GM23248 (cell line): ENCODE measurements around the gene ZNHIT1. TPM values are rescaled to one million over a fixed set of nuclear protein-coding genes. Genes with fewer than 3 reads are reported as not detected.

Experiments
- DNase-seq: peaks from one replicate; pipeline ENCODE4 v3.0.0-alpha.2; 2015
- H2AFZ ChIP-seq: fragments of 200-600 bp; sonication (generic); 2 replicates; pipeline ENCODE4 v1.6.1; 2016; ENCODE audit warnings: antibody characterized with exemption
- H3F3A ChIP-seq: fragments of 200-600 bp; sonication (generic); 2 replicates; pipeline ENCODE4 v1.6.1; 2016; ENCODE audit warnings: mild to moderate bottlenecking, antibody characterized with exemption, mixed run types; ENCODE audit not compliant: insufficient read depth
- H3K27ac ChIP-seq: fragments of 200-600 bp; sonication (generic); 2 replicates; pipeline ENCODE4 v1.5.1; 2016; ENCODE audit warnings: mild to moderate bottlenecking
- H3K27me3 ChIP-seq: fragments of 200-600 bp; sonication (generic); replicated peaks from 2 replicates; pipeline ENCODE4 v1.6.1; 2016; ENCODE audit warnings: mild to moderate bottlenecking; ENCODE audit not compliant: insufficient read depth
- H3K36me3 ChIP-seq: fragments of 200-600 bp; sonication (generic); 2 replicates; pipeline ENCODE4 v1.6.1; 2016; ENCODE audit warnings: low read depth, mild to moderate bottlenecking
- H3K4me1 ChIP-seq: fragments of 200-600 bp; sonication (generic); 2 replicates; pipeline ENCODE4 v1.6.1; 2016; ENCODE audit warnings: mild to moderate bottlenecking; ENCODE audit not compliant: insufficient read depth
- H3K4me2 ChIP-seq: fragments of 200-600 bp; sonication (generic); one replicate; pipeline ENCODE4 v1.6.1; 2016; ENCODE audit warnings: mild to moderate bottlenecking; ENCODE audit not compliant: unreplicated experiment
- H3K4me3 ChIP-seq: fragments of 200-600 bp; sonication (generic); 2 replicates; pipeline ENCODE4 v1.5.1; 2016; ENCODE audit warnings: mild to moderate bottlenecking
- H3K79me2 ChIP-seq: fragments of 200-600 bp; sonication (generic); 2 replicates; pipeline ENCODE4 v1.6.1; 2016; ENCODE audit warnings: mild to moderate bottlenecking; ENCODE audit not compliant: insufficient read depth
- H3K9ac ChIP-seq: fragments of 200-600 bp; sonication (generic); 2 replicates; pipeline ENCODE4 v1.6.1; 2016; ENCODE audit warnings: mild to moderate bottlenecking
- H3K9me2 ChIP-seq: fragments of 200-600 bp; sonication (generic); 2 replicates; pipeline ENCODE4 v1.6.1; 2016; ENCODE audit warnings: mixed run types, mild to moderate bottlenecking, moderate library complexity; ENCODE audit not compliant: insufficient read depth
- H3K9me3 ChIP-seq: fragments of 200-600 bp; sonication (generic); one replicate; pipeline ENCODE4 v1.6.1; 2017; ENCODE audit warnings: low read depth
- H4K20me1 ChIP-seq: fragments of 200-600 bp; sonication (generic); 2 replicates; pipeline ENCODE4 v1.6.0; 2016; ENCODE audit not compliant: insufficient read depth
- EZH2 ChIP-seq: fragments of 200-600 bp; sonication (generic); IDR thresholded peaks from 2 replicates; pipeline ENCODE4 v1.6.1; 2018; ENCODE audit warnings: antibody characterized with exemption, mild to moderate bottlenecking; ENCODE audit not compliant: insufficient read depth, poor library complexity, severe bottlenecking
- EZH2phosphoT487 ChIP-seq: fragments of 200-600 bp; sonication (generic); IDR thresholded peaks from 2 replicates; pipeline ENCODE4 v1.6.1; 2018; ENCODE audit warnings: antibody characterized with exemption, moderate library complexity, mild to moderate bottlenecking, low read depth; ENCODE audit not compliant: insufficient read depth
- WGBS, 2 experiments: methylation state at CpG; one replicate each; pipeline ENCODE4 v1.1.6; 2015 to 2017; ENCODE audit warnings: low lambda C conversion rate in 2 of 2, low coverage in 1 of 2; ENCODE audit errors: missing lambda C conversion rate in 2 of 2; 5-methylcytosine and 5-hydroxymethylcytosine counted together
- in situ Hi-C: fragments of 300-500 bp; cut with MboI; formaldehyde crosslinking; loops from 2 replicates; pipeline ENCODE4 v1.15.0; 2020
- polyA plus RNA-seq: library from polyadenylated mRNA; unstranded; fragments of >200 nt; fragmentation: Nextera tagmentation; extraction: Ambion mirVana; gene quantifications from 2 replicates; pipeline ENCODE4 v1.2.1, GENCODE V29; 2016
- total RNA-seq: library from RNA; depleted of rRNA; stranded (reverse); fragments of >200 nt; shearing (Covaris generic); gene quantifications from 2 replicates; pipeline ENCODE4 v1.2.3, GENCODE V29; 2014

ZNHIT1 gene
- total and polyA plus RNA-seq, 2 experiments from 2014 or later, result 98.0 to 119 TPM

GRCh38 chr7:101169838-101170551 is 48.0 kb upstream of the ZNHIT1 start:
- no peaks in the 10 kb centered on the region for H3K9me3 ChIP-seq
- H3K79me2 ChIP-seq, result no peaks in the 10 kb centered on the region
- no peaks in the 10 kb centered on the region for H4K20me1 ChIP-seq
- peak; percentile 80 for DNase-seq
- H3K36me3 ChIP-seq, result no peaks in the 10 kb centered on the region
- in situ Hi-C loops, result no loop called here
- H3K4me3 ChIP-seq, result no peak overlapping the region
- 0 out of 2 replicates have a peak, but pooled peaks cover 5% of the 10 kb centered on the region for H3K4me1 ChIP-seq
- H2AFZ ChIP-seq, result no peak overlapping the region
- H3K27me3 ChIP-seq, result peaks cover 54% of the 10 kb centered on the region
- H3K27ac ChIP-seq, result no peak overlapping the region
- 1% methylated on average over 32 to 33 of the region's 33 CpGs for WGBS, 2 experiments
- no peak overlapping the region for H3K9ac ChIP-seq
- H3F3A ChIP-seq, result peaks cover 9% of the 10 kb centered on the region; the same call in 1 of the 2 replicates
- no peak for TF ChIP-seq EZH2phosphoT487
- TF ChIP-seq EZH2, result peak; percentile 39
- H3K9me2 ChIP-seq, result no peaks in the 10 kb centered on the region
- H3K4me2 ChIP-seq, result no peak overlapping the region

GRCh38 chr7:101170617-101171441 is 47.1 kb upstream of the ZNHIT1 start:
- Histone ChIP-seq H2AFZ (no peak overlapping the region), H3K9me2 (no peaks in the 10 kb centered on the region), H3F3A (peaks cover 9% of the 10 kb centered on the region; the same call in 1 of the 2 replicates), H3K4me1 (0 out of 2 replicates have a peak, but pooled peaks cover 2% of the 10 kb centered on the region), H3K9me3 (no peaks in the 10 kb centered on the region), H3K36me3 (no peaks in the 10 kb centered on the region), H3K4me3 (no peak overlapping the region), H3K4me2 (no peak overlapping the region), H3K27ac (no peak overlapping the region), H3K27me3 (peaks cover 62% of the 10 kb centered on the region), H3K79me2 (no peaks in the 10 kb centered on the region), H3K9ac (no peak overlapping the region), H4K20me1 (no peaks in the 10 kb centered on the region)
- in situ Hi-C loops, result no loop called here
- WGBS, 2 experiments, result 3 to 4% methylated on average over 17 of the region's 17 CpGs
- peak; percentile 62; the same call in 1 of the 2 replicates for TF ChIP-seq EZH2phosphoT487
- no peak for TF ChIP-seq EZH2
- DNase-seq, result no peak

DNA sequence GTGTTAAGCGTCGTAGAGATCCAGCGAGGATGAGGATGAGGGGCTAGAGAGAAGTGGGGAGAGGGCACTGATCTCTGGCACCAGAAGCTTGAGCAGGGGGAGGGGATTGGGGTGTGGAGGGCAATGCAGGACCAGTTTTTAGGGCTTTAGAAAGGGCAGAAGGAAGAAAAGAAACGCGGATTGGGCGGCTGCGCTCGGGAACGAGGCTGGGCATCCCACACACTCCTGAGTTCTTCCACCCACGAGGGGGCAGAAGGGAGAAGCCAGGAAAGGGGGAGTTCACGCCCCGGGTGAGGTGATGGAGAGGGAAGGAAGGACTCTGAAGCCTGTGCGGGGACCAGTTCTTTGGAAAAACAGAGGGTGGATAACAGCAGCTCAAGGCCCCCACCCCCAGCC is 46.5 kb upstream of the ZNHIT1 start:
- Histone ChIP-seq H3K4me1 (no peaks in the 10 kb centered on the region), H3K36me3 (no peaks in the 10 kb centered on the region), H3K27ac (no peak overlapping the region), H2AFZ (no peak overlapping the region), H4K20me1 (no peaks in the 10 kb centered on the region), H3K9me3 (no peaks in the 10 kb centered on the region), H3K27me3 (peaks cover 68% of the 10 kb centered on the region), H3K4me3 (no peak overlapping the region), H3K9ac (no peak overlapping the region), H3K79me2 (no peaks in the 10 kb centered on the region), H3K4me2 (no peak overlapping the region), H3K9me2 (no peaks in the 10 kb centered on the region), H3F3A (peaks cover 9% of the 10 kb centered on the region; the same call in 1 of the 2 replicates)
- no peak for TF ChIP-seq EZH2phosphoT487
- TF ChIP-seq EZH2, result no peak
- in situ Hi-C loops, result no loop called here
- no peak for DNase-seq
- 0 to 2% methylated on average over 12 to 13 of the region's 13 CpGs for WGBS, 2 experiments

DNA sequence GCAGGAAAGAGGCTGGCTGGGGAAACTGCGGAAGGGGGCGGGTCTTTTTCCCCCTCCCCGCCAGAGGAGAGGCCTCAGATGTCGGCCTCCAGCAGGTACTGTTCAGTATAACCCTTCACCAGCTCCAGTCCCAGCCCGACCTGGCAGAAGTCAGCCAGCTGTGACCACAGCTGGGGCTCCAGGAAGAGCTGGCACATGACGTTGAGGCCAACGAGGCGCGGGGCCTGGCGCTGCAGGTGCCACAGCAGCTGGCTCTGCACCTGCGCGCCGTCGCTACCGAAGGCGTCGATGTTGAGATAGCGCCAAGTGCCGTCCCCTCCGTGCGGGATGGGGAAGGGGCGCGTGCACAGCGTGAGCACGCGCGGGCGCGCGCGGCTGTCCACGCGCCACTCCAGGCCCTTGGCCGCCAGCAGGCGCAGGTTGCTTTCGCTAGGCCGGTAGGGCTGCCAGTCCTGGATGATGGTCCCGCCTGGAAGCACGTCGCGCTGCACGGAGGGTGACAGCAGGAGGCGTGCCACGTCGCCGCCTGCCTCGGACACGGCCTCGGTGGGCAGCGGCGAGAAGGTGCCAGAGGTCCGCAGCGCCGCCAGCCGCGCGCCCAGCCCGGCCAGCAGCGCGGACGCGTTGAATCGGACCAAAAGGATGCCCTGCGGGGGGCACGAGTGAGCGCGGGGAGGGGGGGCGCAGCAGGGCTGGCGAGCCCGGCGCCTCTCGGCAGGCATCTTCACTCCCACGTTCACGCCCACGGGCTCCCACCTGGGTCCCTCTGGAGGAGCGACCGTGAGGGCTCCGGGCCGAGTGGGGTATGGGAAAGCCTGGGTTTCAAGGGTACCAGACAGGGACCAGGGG is 45.7 kb upstream of the ZNHIT1 start:
- Histone ChIP-seq H3K36me3 (no peaks in the 10 kb centered on the region), H3K79me2 (no peaks in the 10 kb centered on the region), H3K4me1 (no peaks in the 10 kb centered on the region), H3K9me3 (no peaks in the 10 kb centered on the region), H3K4me2 (no peak overlapping the region), H3K9ac (no peak overlapping the region), H3K27me3 (peaks cover 72% of the 10 kb centered on the region), H3K9me2 (no peaks in the 10 kb centered on the region), H3K27ac (no peak overlapping the region), H2AFZ (no peak overlapping the region), H4K20me1 (no peaks in the 10 kb centered on the region), H3K4me3 (no peak overlapping the region), H3F3A (peaks cover 9% of the 10 kb centered on the region; the same call in 1 of the 2 replicates)
- TF ChIP-seq EZH2 (no peak), EZH2phosphoT487 (0 out of 2 replicates have a peak, but pooled peaks have one; percentile 39)
- DNase-seq, result no peak
- WGBS, 2 experiments, result 2 to 4% methylated on average over 66 to 72 of the region's 79 CpGs
- in situ Hi-C loops, result no loop called here
